Measurements from ENCODE around the gene ZNF41. TPM values are rescaled to one million over a fixed set of nuclear protein-coding genes. Genes with fewer than 3 reads are reported as not detected.
A peak's percentile ranks its signal among the peaks of the same experiment; 100 is the strongest.
"Not testable (repeated sequence)": the region's sequence is repeated elsewhere in the genome, so short reads cannot be mapped to it uniquely, and the experiment has no call there.

The ZNF41 gene
- total and polyA plus RNA-seq, 4 donors = 1.9 to 5.0 (median 2.5) TPM

DNA sequence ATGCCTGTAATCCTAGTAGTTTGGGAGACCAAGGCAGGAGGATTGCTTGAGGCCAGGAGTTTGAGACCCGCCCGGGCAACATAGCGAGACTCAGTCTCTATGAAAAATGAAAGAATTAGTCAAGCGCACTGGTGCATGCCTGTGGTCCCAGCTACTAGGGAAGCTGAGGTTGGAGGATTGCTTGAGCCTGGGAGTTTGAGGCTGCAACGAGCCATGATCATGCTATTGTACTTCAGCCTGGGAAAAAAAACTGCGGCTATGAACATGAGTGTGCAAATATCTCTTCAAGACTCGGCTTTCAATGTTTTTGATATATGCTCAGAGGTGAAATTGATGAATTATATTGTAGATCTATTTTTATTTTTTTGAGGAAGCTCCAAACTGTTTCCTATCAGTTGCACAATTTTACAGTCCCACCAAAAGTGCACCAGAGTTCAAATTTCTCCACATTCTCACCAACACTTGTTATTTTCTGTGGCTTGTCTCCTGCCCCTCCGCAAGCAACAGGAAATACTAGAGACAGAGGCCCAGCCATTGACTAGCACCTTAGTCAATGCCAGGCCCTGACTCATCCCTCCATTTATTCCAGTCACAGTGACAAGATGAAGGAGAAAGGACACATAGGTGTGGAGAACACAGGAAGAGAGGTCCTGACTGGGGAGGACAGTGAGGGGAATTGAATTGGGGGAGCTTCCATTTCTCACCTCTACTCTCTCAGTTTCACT is 33.1 kb upstream of the ZNF41 start:
- Histone ChIP-seq H3K27ac (ENCODE audit: low read depth in 1 of 2, low read length in 2 of 2) (no peak overlapping the region), H3K36me3 (ENCODE audit: control insufficient read depth in 4 of 4, insufficient read depth in 3 of 4, low read depth in 1 of 4, low read length in 3 of 4) (no peaks in the 10 kb centered on the region), H3K9me3 (ENCODE audit: control insufficient read depth in 4 of 4, low read length in 3 of 4) (no peaks in the 10 kb centered on the region), H3K4me1 (ENCODE audit: control insufficient read depth in 4 of 4, insufficient read depth in 4 of 4, low read length in 3 of 4) (no peaks in the 10 kb centered on the region), H3K27me3 (ENCODE audit: control insufficient read depth in 4 of 4, insufficient read depth in 4 of 4, low read length in 3 of 4) (no peaks in the 10 kb centered on the region), H3K9ac (ENCODE audit: low read depth in 1 of 2, low read length in 2 of 2) (no peak overlapping the region), H3K4me3 (ENCODE audit: low read depth in 1 of 3, low read length in 3 of 3) (no peak overlapping the region)
- no peak for DNase-seq (ENCODE audit: low spot score)
- WGBS = 87% methylated on average over 8 of the region's 8 CpGs
- no peak for TF ChIP-seq GABPA (IDR thresholded peaks at IDR 0.05 in 1 of 2, conservative IDR thresholded peaks at IDR 0.05 in 1 of 2)
- no peak for TF ChIP-seq EGR1 (IDR thresholded peaks at IDR 0.05; ENCODE audit: low read depth in 2 of 2)
- TF ChIP-seq NR2F2 (IDR thresholded peaks at IDR 0.05) = no peak
- TF ChIP-seq FOXA1 (IDR thresholded peaks at IDR 0.05) = no peak
- no peak for TF ChIP-seq RXRA (IDR thresholded peaks at IDR 0.05)
- TF ChIP-seq TAF1 (conservative IDR thresholded peaks at IDR 0.05) = no peak
- TF ChIP-seq, protein P1, sequence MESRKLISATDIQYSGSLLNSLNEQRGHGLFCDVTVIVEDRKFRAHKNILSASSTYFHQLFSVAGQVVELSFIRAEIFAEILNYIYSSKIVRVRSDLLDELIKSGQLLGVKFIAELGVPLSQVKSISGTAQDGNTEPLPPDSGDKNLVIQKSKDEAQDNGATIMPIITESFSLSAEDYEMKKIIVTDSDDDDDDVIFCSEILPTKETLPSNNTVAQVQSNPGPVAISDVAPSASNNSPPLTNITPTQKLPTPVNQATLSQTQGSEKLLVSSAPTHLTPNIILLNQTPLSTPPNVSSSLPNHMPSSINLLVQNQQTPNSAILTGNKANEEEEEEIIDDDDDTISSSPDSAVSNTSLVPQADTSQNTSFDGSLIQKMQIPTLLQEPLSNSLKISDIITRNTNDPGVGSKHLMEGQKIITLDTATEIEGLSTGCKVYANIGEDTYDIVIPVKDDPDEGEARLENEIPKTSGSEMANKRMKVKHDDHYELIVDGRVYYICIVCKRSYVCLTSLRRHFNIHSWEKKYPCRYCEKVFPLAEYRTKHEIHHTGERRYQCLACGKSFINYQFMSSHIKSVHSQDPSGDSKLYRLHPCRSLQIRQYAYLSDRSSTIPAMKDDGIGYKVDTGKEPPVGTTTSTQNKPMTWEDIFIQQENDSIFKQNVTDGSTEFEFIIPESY (IDR thresholded peaks at IDR 0.05) = no peak
- TF ChIP-seq, protein P2, sequence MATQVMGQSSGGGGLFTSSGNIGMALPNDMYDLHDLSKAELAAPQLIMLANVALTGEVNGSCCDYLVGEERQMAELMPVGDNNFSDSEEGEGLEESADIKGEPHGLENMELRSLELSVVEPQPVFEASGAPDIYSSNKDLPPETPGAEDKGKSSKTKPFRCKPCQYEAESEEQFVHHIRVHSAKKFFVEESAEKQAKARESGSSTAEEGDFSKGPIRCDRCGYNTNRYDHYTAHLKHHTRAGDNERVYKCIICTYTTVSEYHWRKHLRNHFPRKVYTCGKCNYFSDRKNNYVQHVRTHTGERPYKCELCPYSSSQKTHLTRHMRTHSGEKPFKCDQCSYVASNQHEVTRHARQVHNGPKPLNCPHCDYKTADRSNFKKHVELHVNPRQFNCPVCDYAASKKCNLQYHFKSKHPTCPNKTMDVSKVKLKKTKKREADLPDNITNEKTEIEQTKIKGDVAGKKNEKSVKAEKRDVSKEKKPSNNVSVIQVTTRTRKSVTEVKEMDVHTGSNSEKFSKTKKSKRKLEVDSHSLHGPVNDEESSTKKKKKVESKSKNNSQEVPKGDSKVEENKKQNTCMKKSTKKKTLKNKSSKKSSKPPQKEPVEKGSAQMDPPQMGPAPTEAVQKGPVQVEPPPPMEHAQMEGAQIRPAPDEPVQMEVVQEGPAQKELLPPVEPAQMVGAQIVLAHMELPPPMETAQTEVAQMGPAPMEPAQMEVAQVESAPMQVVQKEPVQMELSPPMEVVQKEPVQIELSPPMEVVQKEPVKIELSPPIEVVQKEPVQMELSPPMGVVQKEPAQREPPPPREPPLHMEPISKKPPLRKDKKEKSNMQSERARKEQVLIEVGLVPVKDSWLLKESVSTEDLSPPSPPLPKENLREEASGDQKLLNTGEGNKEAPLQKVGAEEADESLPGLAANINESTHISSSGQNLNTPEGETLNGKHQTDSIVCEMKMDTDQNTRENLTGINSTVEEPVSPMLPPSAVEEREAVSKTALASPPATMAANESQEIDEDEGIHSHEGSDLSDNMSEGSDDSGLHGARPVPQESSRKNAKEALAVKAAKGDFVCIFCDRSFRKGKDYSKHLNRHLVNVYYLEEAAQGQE (IDR thresholded peaks at IDR 0.05) = no peak
- no peak for TF ChIP-seq SP1 (IDR thresholded peaks at IDR 0.05)
- no peak for TF ChIP-seq HNF4G (IDR thresholded peaks at IDR 0.05)
- no peak for TF ChIP-seq HNF4A (conservative IDR thresholded peaks at IDR 0.05)
- no peak for TF ChIP-seq RAD21 (IDR thresholded peaks at IDR 0.05)
- TF ChIP-seq, protein P3, sequence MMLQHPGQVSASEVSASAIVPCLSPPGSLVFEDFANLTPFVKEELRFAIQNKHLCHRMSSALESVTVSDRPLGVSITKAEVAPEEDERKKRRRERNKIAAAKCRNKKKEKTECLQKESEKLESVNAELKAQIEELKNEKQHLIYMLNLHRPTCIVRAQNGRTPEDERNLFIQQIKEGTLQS (IDR thresholded peaks at IDR 0.05) = no peak
- TF ChIP-seq FOXA2 (IDR thresholded peaks at IDR 0.05) = no peak
- no peak for TF ChIP-seq YY1 (IDR thresholded peaks at IDR 0.05)

DNA sequence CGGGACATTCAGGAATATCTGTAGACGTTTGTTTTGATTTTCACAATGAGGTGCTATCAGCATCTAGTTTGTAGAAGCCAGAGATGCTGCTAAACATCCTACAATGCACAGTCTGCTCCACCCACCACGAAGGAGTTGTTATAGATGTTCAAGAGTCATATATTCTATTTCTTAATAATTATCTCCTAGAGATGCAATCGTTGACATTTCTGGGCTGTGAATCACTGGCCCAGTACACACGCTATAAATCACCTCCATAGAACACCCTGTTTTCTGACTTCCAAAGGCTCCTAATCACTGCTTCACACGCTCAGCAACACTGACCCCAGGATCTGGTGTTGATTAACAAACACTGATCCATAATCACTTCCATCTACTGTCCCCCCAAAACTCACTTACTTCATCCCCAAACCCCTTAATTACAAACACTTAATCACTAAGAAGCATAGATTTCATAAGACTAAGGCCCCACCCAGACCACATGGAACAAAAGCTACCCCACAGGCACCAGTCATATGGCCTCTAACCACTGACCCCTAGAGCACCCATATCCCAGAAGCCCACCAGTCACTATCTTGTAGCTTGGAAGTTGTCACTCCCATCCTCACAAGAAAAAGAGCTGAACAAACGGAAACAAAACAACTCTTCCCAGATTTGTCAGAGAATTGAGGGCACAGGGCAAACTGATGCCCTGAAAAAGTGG is 31.7 kb upstream of the ZNF41 start:
- Histone ChIP-seq H3K36me3 (ENCODE audit: control insufficient read depth in 4 of 4, insufficient read depth in 3 of 4, low read depth in 1 of 4, low read length in 3 of 4) (no peaks in the 10 kb centered on the region), H3K27me3 (ENCODE audit: control insufficient read depth in 4 of 4, insufficient read depth in 4 of 4, low read length in 3 of 4) (no peaks in the 10 kb centered on the region), H3K4me3 (ENCODE audit: low read depth in 1 of 3, low read length in 3 of 3) (no peak overlapping the region), H3K4me1 (ENCODE audit: control insufficient read depth in 4 of 4, insufficient read depth in 4 of 4, low read length in 3 of 4) (no peaks in the 10 kb centered on the region), H3K9me3 (ENCODE audit: control insufficient read depth in 4 of 4, low read length in 3 of 4) (no peaks in the 10 kb centered on the region), H3K9ac (ENCODE audit: low read depth in 1 of 2, low read length in 2 of 2) (no peak overlapping the region), H3K27ac (ENCODE audit: low read depth in 1 of 2, low read length in 2 of 2) (no peak overlapping the region)
- no peak for TF ChIP-seq GABPA (IDR thresholded peaks at IDR 0.05 in 1 of 2, conservative IDR thresholded peaks at IDR 0.05 in 1 of 2)
- TF ChIP-seq YY1 (IDR thresholded peaks at IDR 0.05) = no peak
- no peak for TF ChIP-seq SP1 (IDR thresholded peaks at IDR 0.05)
- WGBS = 85% methylated on average over 7 of the region's 7 CpGs
- no peak for DNase-seq (ENCODE audit: low spot score)

DNA sequence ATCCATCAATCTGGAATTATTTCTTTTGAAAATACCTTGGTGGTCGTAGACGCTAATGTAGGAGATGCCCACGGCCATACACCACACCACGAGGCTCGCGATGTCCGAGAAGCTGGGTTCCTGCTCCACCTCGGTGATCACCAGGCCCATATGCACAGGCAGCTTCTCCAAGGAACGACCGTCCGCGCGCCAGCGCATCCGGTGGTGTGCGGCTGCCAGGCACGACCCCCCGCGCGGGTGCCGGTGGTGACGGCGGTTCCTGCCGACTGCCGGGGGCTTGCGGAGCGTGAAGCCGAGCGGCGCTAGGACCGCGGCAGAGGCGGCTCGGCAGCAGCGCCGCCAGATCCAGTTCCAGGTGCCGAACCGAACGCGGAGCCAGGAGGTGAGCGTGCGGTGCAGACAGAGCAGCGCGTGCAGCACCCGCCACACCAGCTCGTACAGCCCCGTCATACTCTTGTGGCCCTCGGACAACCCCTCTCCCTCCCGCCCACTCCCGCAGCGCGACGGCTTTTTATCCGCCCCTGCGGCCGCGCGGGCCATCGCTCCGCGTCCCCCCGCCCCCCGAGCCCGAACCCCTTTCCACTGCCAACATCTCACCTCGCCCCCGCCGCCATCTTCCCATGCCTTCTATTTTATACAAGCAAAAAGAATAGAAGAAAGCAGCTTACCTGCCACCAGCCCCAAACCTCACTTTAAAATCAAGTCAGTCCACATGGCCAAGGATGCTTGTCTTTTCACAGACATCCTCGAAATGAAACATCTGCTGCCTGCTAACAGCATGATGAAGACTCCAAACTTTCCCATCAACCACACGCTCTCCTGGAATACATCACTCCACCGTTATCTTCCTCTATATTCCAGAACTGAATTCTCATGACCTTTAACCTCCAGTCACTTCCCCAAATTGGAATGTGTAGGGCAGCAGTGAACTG is 30.3 kb upstream of the ZNF41 start:
- DNase-seq (ENCODE audit: low spot score); H3K9ac ChIP-seq (ENCODE audit: low read depth in 1 of 2, low read length in 2 of 2); H3K9me3 ChIP-seq (ENCODE audit: control insufficient read depth in 4 of 4, low read length in 3 of 4); H3K4me1 ChIP-seq (ENCODE audit: control insufficient read depth in 4 of 4, insufficient read depth in 4 of 4, low read length in 3 of 4); H3K36me3 ChIP-seq (ENCODE audit: control insufficient read depth in 4 of 4, insufficient read depth in 3 of 4, low read depth in 1 of 4, low read length in 3 of 4); H3K27ac ChIP-seq (ENCODE audit: low read depth in 1 of 2, low read length in 2 of 2); H3K27me3 ChIP-seq (ENCODE audit: control insufficient read depth in 4 of 4, insufficient read depth in 4 of 4, low read length in 3 of 4): not testable (repeated sequence)
- WGBS = 7% methylated on average over 47 of the region's 70 CpGs
- peak overlapping the region in 1 of 3 donors; percentile 38 for H3K4me3 ChIP-seq (ENCODE audit: low read depth in 1 of 3, low read length in 3 of 3)

DNA sequence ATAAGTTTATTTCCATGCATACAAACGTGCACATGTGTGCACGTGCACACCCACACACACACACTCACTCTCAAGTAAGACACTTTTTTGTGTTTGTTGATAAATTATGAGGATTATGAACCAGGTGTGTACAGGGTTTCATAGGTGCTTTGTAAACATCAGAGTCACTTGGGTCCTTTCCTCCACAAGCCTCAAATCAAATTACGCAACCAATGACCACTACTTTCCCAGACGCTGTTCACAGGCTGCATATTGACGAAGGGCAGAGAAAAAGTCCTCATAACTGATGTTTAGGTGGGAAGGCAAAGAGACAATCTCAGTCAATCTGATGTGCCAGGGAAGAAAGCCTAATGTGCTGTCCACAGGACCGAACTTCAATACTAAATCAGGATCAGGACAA is 29.4 kb upstream of the ZNF41 start:
- 87% methylated on average over 4 of the region's 6 CpGs for WGBS
- H3K27me3 ChIP-seq (ENCODE audit: control insufficient read depth in 4 of 4, insufficient read depth in 4 of 4, low read length in 3 of 4); H3K9me3 ChIP-seq (ENCODE audit: control insufficient read depth in 4 of 4, low read length in 3 of 4); H3K4me3 ChIP-seq (ENCODE audit: low read depth in 1 of 3, low read length in 3 of 3); H3K27ac ChIP-seq (ENCODE audit: low read depth in 1 of 2, low read length in 2 of 2); H3K4me1 ChIP-seq (ENCODE audit: control insufficient read depth in 4 of 4, insufficient read depth in 4 of 4, low read length in 3 of 4); H3K36me3 ChIP-seq (ENCODE audit: control insufficient read depth in 4 of 4, insufficient read depth in 3 of 4, low read depth in 1 of 4, low read length in 3 of 4); DNase-seq (ENCODE audit: low spot score); H3K9ac ChIP-seq (ENCODE audit: low read depth in 1 of 2, low read length in 2 of 2): not testable (repeated sequence)
